SK-N-MC (cell line): Measurements from ENCODE around the gene MCC.

ENCODE experiments used
- DNase-seq: peaks from one replicate; pipeline ENCODE4 v3.0.0-alpha.2; 2011; ENCODE audit warnings: low read depth, low spot score
- H3K27ac ChIP-seq: fragments of 200-600 bp; sonication (generic); 2 replicates; pipeline ENCODE4 v1.5.1; 2016; ENCODE audit warnings: mixed run types
- H3K36me3 ChIP-seq: fragments of 200-600 bp; sonication (generic); 2 replicates; pipeline ENCODE4 v1.6.1; 2017; ENCODE audit warnings: antibody characterized with exemption, low read length, mixed read lengths; ENCODE audit not compliant: insufficient read depth
- H3K4me3 ChIP-seq: fragments of 200-600 bp; sonication (generic); 2 replicates; pipeline ENCODE4 v1.5.1; 2016
- H3K9ac ChIP-seq: fragments of 200-600 bp; sonication (generic); 2 replicates; pipeline ENCODE4 v1.8.0; 2017; ENCODE audit warnings: mixed run types, mixed read lengths; ENCODE audit not compliant: insufficient read length
- H3K9me3 ChIP-seq: fragments of 200-600 bp; sonication (generic); 2 replicates; pipeline ENCODE4 v1.6.1; 2017; ENCODE audit warnings: low read depth, mild to moderate bottlenecking, antibody characterized with exemption, low read length, moderate library complexity, mixed read lengths
- EZH2 ChIP-seq: fragments of 200-600 bp; sonication (generic); IDR thresholded peaks from one replicate; pipeline ENCODE4 v1.6.1; 2017; ENCODE audit warnings: antibody characterized with exemption
- FOXP2 ChIP-seq: optimal IDR thresholded peaks from 2 replicates; pipeline ENCODE3; 2011; ENCODE audit warnings: mild to moderate bottlenecking, moderate library complexity; ENCODE audit not compliant: insufficient read depth; ENCODE audit errors: extremely low read length, control extremely low read depth
- POLR2AphosphoS5 ChIP-seq: IDR thresholded peaks from 2 replicates; pipeline ENCODE4 v1.6.1; 2012; ENCODE audit warnings: mild to moderate bottlenecking, low read depth, low read length, borderline replicate concordance

Gene MCC

GRCh38 chr5:113236536-113237288 lies 251.5 kb downstream of the MCC start:
- H3K27ac ChIP-seq, result peak overlapping the region; percentile 90
- peak; percentile 82 for DNase-seq
- TF ChIP-seq EZH2 (no peak), POLR2AphosphoS5 (peak; percentile 53; the same call in 1 of the 2 replicates)
- no peaks in the 10 kb centered on the region for H3K36me3 ChIP-seq
- no peaks in the 10 kb centered on the region for H3K9me3 ChIP-seq
- peak overlapping the region; percentile 57 for H3K4me3 ChIP-seq
- H3K9ac ChIP-seq, result no peak overlapping the region

- no peak overlapping the region for H3K9ac ChIP-seq
- TF ChIP-seq POLR2AphosphoS5 (no peak), EZH2 (no peak), FOXP2 (no peak)
- no peak overlapping the region for H3K27ac ChIP-seq
- H3K9me3 ChIP-seq, result no peaks in the 10 kb centered on the region
- DNase-seq, result no peak
- H3K4me3 ChIP-seq, result no peak overlapping the region
- no peaks in the 10 kb centered on the region for H3K36me3 ChIP-seq
Measured at GRCh38 chr5:113235884-113236283, 252.4 kb downstream of the MCC start.

GRCh38 chr5:113234546-113234945 lies 253.7 kb downstream of the MCC start:
- no peak overlapping the region for H3K4me3 ChIP-seq
- H3K27ac ChIP-seq, result no peak overlapping the region
- H3K9ac ChIP-seq, result no peak overlapping the region
- no peak for DNase-seq
- TF ChIP-seq POLR2AphosphoS5 (no peak), EZH2 (no peak), FOXP2 (no peak)
- no peaks in the 10 kb centered on the region for H3K9me3 ChIP-seq
- H3K36me3 ChIP-seq, result no peaks in the 10 kb centered on the region

GRCh38 chr5:113233606-113234005 lies 254.6 kb downstream of the MCC start:
- no peak for TF ChIP-seq FOXP2
- no peak for TF ChIP-seq EZH2
- TF ChIP-seq POLR2AphosphoS5, result no peak
- DNase-seq, result no peak
- Histone ChIP-seq H3K36me3 (no peaks in the 10 kb centered on the region), H3K27ac (no peak overlapping the region), H3K9me3 (no peaks in the 10 kb centered on the region), H3K9ac (no peak overlapping the region), H3K4me3 (no peak overlapping the region)

GRCh38 chr5:113232667-113233066 lies 255.6 kb downstream of the MCC start:
- peak overlapping the region; percentile 94; the same call in 1 of the 2 replicates for H3K27ac ChIP-seq
- no peak overlapping the region for H3K9ac ChIP-seq
- no peaks in the 10 kb centered on the region for H3K36me3 ChIP-seq
- TF ChIP-seq POLR2AphosphoS5 (no peak), EZH2 (no peak), FOXP2 (no peak)
- DNase-seq, result no peak
- H3K4me3 ChIP-seq, result peak overlapping the region; percentile 13; the same call in 1 of the 2 replicates
- no peaks in the 10 kb centered on the region for H3K9me3 ChIP-seq

- H3K9ac ChIP-seq, result no peak overlapping the region
- DNase-seq, result no peak
- no peaks in the 10 kb centered on the region for H3K36me3 ChIP-seq
- no peaks in the 10 kb centered on the region for H3K9me3 ChIP-seq
- H3K4me3 ChIP-seq, result peak overlapping the region; percentile 69
- TF ChIP-seq FOXP2 (no peak), POLR2AphosphoS5 (no peak), EZH2 (no peak)
- H3K27ac ChIP-seq, result peak overlapping the region; percentile 94
Measured at GRCh38 chr5:113232221-113232620, 256.0 kb downstream of the MCC start.

- Histone ChIP-seq H3K27ac (peak overlapping the region; percentile 94), H3K9me3 (no peaks in the 10 kb centered on the region), H3K4me3 (peak overlapping the region; percentile 69), H3K9ac (no peak overlapping the region), H3K36me3 (no peaks in the 10 kb centered on the region)
- no peak for DNase-seq
- TF ChIP-seq EZH2, result no peak
- TF ChIP-seq FOXP2, result no peak
- no peak; the same call in 1 of the 2 replicates for TF ChIP-seq POLR2AphosphoS5
Measured at GRCh38 chr5:113231653-113232000, 256.6 kb downstream of the MCC start.

GRCh38 chr5:113230711-113231652 lies 257.3 kb downstream of the MCC start:
- Histone ChIP-seq H3K27ac (peak overlapping the region; percentile 94), H3K9ac (peak overlapping the region; percentile 49)

More at GRCh38 chr5:113230711-113231652, 257.3 kb downstream of the MCC start:
- Histone ChIP-seq H3K36me3 (no peaks in the 10 kb centered on the region), H3K4me3 (peak overlapping the region; percentile 69), H3K9me3 (no peaks in the 10 kb centered on the region)
- TF ChIP-seq FOXP2 (no peak), POLR2AphosphoS5 (peak; percentile 10; the same call in 1 of the 2 replicates)
- no peak for DNase-seq
